ENCODE data around the gene GHRH.

GHRH gene

GRCh38 chr20:37237656-37238055, 24.0 kb downstream of the GHRH start:
- DNase-seq (ENCODE audit: low read depth in 2 of 2): no peak

GRCh38 chr20:37236462-37236861, 25.2 kb downstream of the GHRH start:
- no peak for DNase-seq (ENCODE audit: low read depth in 2 of 2)

DNA sequence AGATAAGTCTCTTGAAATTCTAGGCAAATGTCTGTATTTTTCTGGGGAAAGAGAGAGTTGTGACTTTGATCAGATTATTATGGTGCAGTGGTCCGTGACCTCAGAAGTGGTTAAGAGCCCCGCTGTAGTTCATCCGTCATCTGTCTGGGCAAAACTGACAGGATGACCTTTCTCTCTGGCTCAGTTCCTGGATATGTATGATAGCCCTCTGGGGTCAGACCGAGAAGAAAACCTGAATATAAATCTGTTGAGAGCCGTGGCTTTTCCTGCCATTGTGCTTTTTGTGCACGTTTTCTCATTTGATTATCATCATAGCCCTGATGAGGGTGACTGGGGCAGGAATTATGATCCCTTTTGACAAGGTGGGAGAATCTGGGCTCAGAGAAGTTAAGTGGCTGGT, 26.5 kb downstream of the GHRH start:
- DNase-seq (ENCODE audit: low read depth in 2 of 2): no peak

GRCh38 chr20:37234254-37234581, 27.4 kb downstream of the GHRH start:
- DNase-seq (ENCODE audit: low read depth in 2 of 2): no peak

DNA sequence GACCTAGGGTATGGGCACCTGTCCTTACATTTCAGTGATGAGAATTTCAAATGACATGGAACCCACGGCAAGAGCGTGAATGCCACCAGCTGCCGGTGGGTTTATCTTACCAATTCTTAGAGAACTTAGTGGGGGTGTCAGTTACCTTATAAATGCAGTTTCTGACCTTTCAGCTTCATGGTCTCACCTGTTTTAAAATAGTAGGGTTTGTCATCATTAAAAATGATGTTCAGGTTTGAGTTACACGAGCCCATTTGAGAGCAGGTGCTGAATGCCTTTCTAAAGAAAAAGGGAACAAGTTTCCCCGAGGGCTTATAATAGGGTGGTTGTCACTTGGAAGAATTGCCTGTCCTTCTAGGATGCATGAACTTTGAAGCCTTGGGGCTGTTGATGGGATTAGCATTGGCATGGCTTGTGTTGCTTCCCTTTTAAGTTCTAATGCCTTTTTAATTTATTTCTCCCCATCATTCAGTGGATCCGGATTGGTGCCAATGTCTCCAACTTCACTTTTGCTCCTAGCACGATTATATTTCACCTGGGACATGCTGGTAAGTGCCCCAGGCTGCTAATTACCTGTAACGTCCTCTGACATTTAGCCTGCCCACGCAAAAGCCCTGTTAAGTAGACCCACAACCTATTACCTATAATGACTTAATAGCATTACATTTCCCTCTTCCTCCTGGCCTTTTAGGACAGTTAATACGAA, 27.9 kb downstream of the GHRH start:
- no peak for DNase-seq (ENCODE audit: low read depth in 2 of 2)

- DNase-seq (ENCODE audit: low read depth in 2 of 2): no peak
These were observed 29.5 kb downstream of the GHRH start for GRCh38 chr20:37231947-37232630.

DNA sequence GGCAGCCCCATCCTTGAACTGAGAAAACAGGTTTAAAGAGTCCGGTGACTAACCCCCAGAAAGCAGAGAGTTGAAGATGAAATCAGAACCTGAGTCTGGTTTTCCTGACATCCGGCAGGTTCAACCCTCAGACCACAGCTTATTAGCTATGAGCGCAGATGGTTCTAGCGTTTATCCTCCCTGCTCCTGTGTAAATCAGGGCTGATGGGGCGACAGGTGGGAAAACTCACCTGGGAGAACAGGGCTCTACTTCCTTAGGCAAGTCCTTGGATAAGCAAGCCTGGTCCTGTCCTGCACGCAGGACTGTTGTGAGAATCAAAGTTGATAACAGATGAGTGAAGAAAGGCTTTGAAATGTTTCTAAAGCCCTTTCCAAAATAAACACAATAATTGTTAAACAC, 31.4 kb downstream of the GHRH start:
- DNase-seq (ENCODE audit: low read depth in 2 of 2): no peak

GRCh38 chr20:37229357-37229756, 32.3 kb downstream of the GHRH start:
- DNase-seq (ENCODE audit: low read depth in 2 of 2): no peak

- no peak for DNase-seq (ENCODE audit: low read depth in 2 of 2)
These were observed 33.0 kb downstream of the GHRH start for GRCh38 chr20:37228656-37229055.

- no peak for DNase-seq (ENCODE audit: low read depth in 2 of 2)
These were observed 33.5 kb downstream of the GHRH start for GRCh38 chr20:37228082-37228481.

- no peak for DNase-seq (ENCODE audit: low read depth in 2 of 2)
These were observed 34.7 kb downstream of the GHRH start for GRCh38 chr20:37226889-37227288.

GRCh38 chr20:37225146-37225545, 36.5 kb downstream of the GHRH start:
- no peak for DNase-seq (ENCODE audit: low read depth in 2 of 2)

DNA sequence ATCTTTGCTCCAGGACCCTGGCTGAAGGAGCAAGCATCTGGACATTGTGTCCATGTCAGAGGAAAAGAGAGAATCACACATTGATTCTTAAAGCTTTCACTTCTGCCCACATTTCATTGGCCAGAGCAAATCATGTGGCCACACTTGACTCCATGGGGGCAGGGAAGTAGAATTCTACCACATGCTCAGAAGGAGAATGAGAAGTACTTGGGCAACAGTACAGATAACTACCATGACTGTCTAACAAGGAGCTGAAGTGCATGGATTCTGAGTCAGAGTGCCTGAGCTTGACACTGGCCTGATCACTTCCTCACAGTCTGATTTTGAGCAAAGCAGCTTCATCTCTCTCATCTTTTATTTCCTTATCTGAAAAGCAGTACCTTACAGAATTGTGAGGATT, 38.6 kb downstream of the GHRH start:
- DNase-seq (ENCODE audit: low read depth in 2 of 2): no peak

- DNase-seq (ENCODE audit: low read depth in 2 of 2): no peak
These were observed 39.5 kb downstream of the GHRH start for GRCh38 chr20:37222086-37222485.

DNA sequence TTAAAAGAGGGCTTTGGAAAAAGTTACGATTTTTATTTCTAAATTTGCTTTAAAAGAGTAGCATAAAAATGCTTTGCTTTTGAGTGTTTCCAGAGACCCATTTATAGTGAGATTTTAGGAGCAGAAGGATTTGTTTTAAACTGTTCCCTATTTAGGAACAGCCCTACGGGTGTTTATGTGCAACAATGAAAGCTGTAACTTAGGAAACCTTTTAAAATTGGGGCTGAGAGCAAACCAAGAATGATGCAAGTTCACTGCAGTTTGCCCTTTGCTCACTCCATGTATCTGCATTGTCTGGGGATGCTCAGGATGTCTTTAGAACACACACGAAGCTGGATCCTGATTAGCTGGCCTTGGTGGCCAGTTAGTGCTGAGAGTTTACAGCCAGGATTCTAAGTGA, 40.9 kb downstream of the GHRH start:
- no peak for DNase-seq (ENCODE audit: low read depth in 2 of 2)

DNA sequence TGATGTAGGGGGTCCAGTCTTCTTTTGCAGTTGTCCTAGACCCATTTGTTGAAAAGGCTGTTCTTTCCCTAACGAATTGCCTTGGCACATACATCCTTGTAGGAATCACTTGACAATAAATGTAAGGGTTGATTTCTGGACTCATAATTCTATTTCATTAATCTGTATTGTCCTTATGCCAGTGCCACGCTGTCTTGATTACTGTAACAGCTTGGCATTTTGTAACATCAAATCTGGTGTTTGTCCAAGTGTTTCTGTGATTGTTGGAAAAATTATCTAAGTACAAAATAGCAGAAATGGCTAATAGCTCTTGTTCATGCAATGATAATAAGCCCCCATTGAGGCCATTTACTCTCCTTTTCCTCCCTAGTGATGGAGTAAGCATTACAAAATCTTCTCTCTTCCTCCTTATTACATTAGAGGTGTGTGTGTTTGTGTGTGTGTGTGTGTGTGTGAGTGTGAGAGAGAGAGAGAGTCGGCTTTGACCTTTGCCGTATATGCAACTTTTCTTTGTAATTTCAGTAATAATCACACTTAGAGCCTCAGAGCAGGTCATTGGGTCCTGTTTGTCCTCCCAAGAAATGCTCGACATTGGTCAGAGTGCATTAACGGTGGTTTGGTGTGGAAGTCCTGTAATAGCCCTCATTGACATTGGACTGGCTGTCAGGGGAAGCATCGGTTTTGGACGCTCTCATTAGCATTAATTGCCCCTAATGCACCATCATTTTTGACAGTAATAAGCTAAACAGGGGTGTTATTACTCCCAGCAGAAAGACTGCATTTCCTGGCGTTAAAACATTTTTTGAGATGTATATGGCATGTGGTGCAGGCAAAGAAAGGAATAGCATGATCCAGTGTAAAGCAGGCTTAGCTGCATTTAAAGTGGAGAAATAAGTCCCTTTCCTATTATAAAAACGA, 41.6 kb downstream of the GHRH start:
- no peak for DNase-seq (ENCODE audit: low read depth in 2 of 2)

DNA sequence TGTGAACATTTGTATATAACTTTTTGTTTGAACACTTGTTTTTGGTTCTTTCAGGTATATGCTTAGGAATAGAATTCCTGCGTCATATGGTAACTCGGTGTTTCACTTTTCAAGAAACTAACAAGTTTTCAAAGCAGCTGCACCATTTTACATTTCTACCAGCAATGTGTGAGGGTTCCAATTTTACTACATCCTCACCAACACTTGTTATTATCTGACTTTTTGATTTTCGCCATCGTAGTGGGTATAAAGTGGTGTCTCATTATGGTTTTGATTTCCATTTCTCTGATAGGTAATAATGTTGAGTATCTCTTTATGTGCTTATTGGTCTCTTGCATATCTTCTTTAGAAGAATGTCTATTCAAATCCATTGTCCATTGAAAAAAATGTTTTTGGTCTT, 42.6 kb downstream of the GHRH start:
- no peak for DNase-seq (ENCODE audit: low read depth in 2 of 2)

DNA sequence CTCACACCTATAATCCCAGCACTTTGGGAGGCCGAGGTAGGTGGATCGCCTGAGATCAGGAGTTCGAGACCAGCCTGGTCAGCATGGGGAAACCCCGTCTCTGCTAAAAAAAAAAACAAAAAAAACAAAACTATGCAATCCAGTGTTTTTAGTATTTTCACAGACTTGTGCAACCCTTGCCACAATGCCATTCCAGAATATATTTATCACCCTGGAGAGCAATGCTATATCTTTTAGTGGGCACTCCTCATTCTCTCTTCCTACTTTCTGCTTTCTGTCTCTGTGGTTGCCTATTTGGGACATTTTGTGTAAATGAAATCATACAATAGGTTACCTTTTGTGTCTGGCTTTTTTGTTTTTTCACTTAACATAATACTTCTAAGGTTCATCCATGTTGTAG, 43.2 kb downstream of the GHRH start:
- no peak for DNase-seq (ENCODE audit: low read depth in 2 of 2)

- DNase-seq (ENCODE audit: low read depth in 2 of 2): no peak
These were observed 51.8 kb downstream of the GHRH start for GRCh38 chr20:37209661-37210314.

- DNase-seq (ENCODE audit: low read depth in 2 of 2): no peak
These were observed 52.4 kb downstream of the GHRH start for GRCh38 chr20:37209193-37209592.

DNA sequence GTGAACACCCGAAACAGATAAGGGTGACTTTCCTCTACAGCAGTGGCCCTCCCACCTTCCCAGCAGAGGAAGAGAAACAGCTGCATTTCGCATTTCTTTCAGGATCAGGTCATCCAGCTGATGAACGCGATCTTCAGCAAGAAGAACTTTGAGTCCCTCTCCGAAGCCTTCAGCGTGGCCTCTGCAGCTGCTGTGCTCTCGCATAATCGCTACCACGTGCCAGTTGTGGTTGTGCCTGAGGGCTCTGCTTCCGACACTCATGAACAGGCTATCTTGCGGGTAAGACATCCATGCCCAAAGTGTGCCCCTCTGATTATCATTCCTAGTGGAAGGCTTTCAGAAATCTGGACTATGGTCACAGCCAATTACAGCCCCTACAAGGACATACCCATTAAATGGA, 54.4 kb downstream of the GHRH start:
- no peak for DNase-seq (ENCODE audit: low read depth in 2 of 2)

DNA sequence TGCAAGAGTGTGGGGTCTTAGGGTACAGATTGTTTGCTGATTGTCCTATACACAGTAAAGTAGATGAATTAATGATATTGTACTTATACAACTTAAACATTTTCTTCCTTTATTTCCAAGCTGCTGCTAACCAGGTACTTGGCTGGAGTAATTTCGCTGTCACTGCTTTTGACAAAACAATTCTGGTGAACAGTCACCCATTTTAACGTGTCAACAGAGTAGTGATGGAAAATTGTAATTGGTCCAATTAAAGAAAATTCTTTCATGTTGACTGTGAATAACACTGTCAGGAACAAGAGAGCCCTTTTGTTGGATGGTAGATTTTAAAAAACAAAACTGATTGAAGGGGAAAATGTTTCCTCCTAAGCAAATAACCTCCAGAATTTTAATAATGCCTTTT, 55.8 kb downstream of the GHRH start:
- DNase-seq (ENCODE audit: low read depth in 2 of 2): no peak
